GM18873 (cell line): ENCODE results near the gene TGM6.

Experiments used
- ATAC-seq: cut with Tn5 transposase; IDR thresholded peaks from one replicate; pipeline ENCODE4 v1.9.1; 2021; ENCODE audit warnings: mild to moderate bottlenecking, moderate library complexity, moderate number of reproducible peaks; ENCODE audit not compliant: unreplicated experiment, low FRiP score

Gene TGM6

GRCh38 chr20:2480381-2480780, 99.7 kb downstream of the TGM6 start:
- ATAC-seq: no peak
